ENCODE results near the gene NFATC3.

Gene NFATC3

DNA sequence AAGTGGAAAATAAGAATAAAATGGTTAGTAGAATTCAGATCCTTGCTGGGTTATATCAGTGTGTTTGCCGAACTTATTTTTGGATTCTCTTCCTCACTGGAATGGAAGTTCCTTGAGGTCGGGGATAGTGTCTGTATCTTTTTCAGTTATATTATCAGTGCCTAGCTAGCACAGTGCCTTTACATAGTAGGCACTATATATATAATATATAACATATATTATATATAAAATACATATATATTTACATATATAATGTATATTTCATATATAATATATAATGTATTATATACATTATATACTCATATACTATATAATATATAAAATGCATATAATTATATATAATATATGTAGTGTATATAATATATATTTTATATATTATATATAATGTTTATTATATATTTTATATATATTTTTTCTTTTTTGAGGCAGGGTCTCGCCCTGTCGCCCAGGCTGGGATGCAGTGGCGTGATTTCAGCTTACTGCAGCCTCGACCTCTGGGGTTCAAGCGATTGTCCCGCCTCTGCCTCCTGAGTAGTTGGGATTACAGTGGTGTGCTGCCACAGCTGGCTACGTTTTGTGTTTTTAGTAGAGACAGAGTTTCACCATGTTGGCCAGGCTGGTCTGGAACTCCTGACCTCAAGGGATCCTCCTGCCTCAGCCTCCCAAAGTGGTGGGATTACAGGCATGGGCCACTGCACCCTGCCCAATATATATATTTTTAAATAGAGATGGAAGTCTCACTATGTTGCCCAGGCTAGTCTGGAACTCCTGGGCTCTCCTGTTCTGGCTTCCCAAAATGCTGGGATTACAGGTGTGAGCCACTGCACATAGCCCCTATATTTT, 3.2 kb downstream of the NFATC3 start:
- H3F3A ChIP-seq (ENCODE audit: insufficient read depth, low read length): no peaks in the 10 kb centered on the region
- H3K4me1 ChIP-seq (ENCODE audit: insufficient read depth, low read length, severe bottlenecking): peaks cover 68% of the 10 kb centered on the region
- H3K36me3 ChIP-seq (ENCODE audit: insufficient read depth, low read length): no peaks in the 10 kb centered on the region
- H3K9me3 ChIP-seq (ENCODE audit: low read length): no peaks in the 10 kb centered on the region
- H2AFZ ChIP-seq (ENCODE audit: low read length): no peak overlapping the region
- peak overlapping the region; percentile 44 for H3K4me2 ChIP-seq (ENCODE audit: low read length)
- peak overlapping the region; percentile 12 for H3K4me3 ChIP-seq (ENCODE audit: low read depth, low read length, poor library complexity, severe bottlenecking)
- no peaks in the 10 kb centered on the region for H4K20me1 ChIP-seq (ENCODE audit: insufficient read depth, low read length)
- no peak overlapping the region for H3K27ac ChIP-seq (ENCODE audit: low read depth, low read length, poor library complexity, severe bottlenecking)
- H3K27me3 ChIP-seq (ENCODE audit: insufficient read depth, low read length): no peaks in the 10 kb centered on the region
- no peaks in the 10 kb centered on the region for H3K9me2 ChIP-seq (ENCODE audit: low read depth, low read length)
- TF ChIP-seq, protein P1, sequence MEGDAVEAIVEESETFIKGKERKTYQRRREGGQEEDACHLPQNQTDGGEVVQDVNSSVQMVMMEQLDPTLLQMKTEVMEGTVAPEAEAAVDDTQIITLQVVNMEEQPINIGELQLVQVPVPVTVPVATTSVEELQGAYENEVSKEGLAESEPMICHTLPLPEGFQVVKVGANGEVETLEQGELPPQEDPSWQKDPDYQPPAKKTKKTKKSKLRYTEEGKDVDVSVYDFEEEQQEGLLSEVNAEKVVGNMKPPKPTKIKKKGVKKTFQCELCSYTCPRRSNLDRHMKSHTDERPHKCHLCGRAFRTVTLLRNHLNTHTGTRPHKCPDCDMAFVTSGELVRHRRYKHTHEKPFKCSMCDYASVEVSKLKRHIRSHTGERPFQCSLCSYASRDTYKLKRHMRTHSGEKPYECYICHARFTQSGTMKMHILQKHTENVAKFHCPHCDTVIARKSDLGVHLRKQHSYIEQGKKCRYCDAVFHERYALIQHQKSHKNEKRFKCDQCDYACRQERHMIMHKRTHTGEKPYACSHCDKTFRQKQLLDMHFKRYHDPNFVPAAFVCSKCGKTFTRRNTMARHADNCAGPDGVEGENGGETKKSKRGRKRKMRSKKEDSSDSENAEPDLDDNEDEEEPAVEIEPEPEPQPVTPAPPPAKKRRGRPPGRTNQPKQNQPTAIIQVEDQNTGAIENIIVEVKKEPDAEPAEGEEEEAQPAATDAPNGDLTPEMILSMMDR (IDR thresholded peaks at IDR 0.05; ENCODE audit: low read length): no peak
- no peak for TF ChIP-seq EZH2 (IDR thresholded peaks at IDR 0.05; ENCODE audit: borderline replicate concordance, low read length)
- no peak overlapping the region for H3K9ac ChIP-seq (ENCODE audit: low read length)
- H3K79me2 ChIP-seq (ENCODE audit: insufficient read depth, low read length): peaks cover 62% of the 10 kb centered on the region

DNA sequence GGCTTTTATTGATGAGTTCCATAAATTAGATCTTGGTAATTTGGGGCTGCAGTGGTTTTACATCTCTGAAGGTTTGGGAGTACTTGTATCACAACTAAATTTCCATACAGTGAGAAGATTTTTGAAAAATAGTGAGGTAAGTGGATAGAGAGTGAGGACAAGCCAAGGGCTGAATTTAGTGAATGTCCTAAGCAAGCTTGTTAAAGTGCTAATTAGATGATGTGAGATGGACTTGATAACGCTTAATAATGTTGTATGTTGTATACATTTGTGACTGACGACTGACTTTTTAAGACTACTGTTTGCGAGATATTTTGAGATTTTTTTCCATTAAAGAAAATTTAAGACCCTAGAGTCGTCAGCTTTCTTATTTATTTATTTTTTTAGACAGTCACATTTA, 3.9 kb downstream of the NFATC3 start:
- Histone ChIP-seq H3K27ac (ENCODE audit: low read depth, low read length, poor library complexity, severe bottlenecking) (no peak overlapping the region), H3K4me3 (ENCODE audit: low read depth, low read length, poor library complexity, severe bottlenecking) (no peak overlapping the region), H3K79me2 (ENCODE audit: insufficient read depth, low read length) (peaks cover 69% of the 10 kb centered on the region), H3K4me1 (ENCODE audit: insufficient read depth, low read length, severe bottlenecking) (peaks cover 66% of the 10 kb centered on the region), H3K27me3 (ENCODE audit: insufficient read depth, low read length) (no peaks in the 10 kb centered on the region), H2AFZ (ENCODE audit: low read length) (no peak overlapping the region), H3K4me2 (ENCODE audit: low read length) (peak overlapping the region; percentile 44), H4K20me1 (ENCODE audit: insufficient read depth, low read length) (no peaks in the 10 kb centered on the region; the same call in 1 of the 2 replicates), H3K36me3 (ENCODE audit: insufficient read depth, low read length) (no peaks in the 10 kb centered on the region), H3K9me2 (ENCODE audit: low read depth, low read length) (no peaks in the 10 kb centered on the region), H3K9me3 (ENCODE audit: low read length) (no peaks in the 10 kb centered on the region), H3F3A (ENCODE audit: insufficient read depth, low read length) (no peaks in the 10 kb centered on the region), H3K9ac (ENCODE audit: low read length) (no peak overlapping the region)
- no peak for TF ChIP-seq EZH2 (IDR thresholded peaks at IDR 0.05; ENCODE audit: borderline replicate concordance, low read length)

DNA sequence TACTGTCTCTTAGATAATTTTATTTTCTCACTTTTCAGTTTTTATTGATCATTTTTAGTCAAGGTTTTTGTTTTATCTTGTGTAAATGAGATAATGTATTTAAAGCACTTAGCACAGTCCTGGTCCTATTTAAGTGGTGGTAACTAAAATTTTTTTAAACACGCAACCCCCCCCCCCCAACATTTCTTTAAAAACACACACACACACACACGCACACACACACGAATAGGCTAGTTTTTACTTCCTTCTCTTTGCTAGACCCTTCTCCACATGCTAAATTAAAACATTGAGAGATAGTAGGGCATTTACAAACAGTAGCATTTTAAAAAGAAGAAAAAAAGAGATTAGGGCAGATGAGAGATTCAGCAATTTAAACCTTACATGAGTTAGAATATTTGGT, 5.0 kb downstream of the NFATC3 start:
- Histone ChIP-seq H3K4me1 (ENCODE audit: insufficient read depth, low read length, severe bottlenecking) (peaks cover 60% of the 10 kb centered on the region), H3K36me3 (ENCODE audit: insufficient read depth, low read length) (no peaks in the 10 kb centered on the region), H3K9me3 (ENCODE audit: low read length) (no peaks in the 10 kb centered on the region), H3K27me3 (ENCODE audit: insufficient read depth, low read length) (no peaks in the 10 kb centered on the region), H3K27ac (ENCODE audit: low read depth, low read length, poor library complexity, severe bottlenecking) (peak overlapping the region; percentile 34), H3K79me2 (ENCODE audit: insufficient read depth, low read length) (peaks cover 79% of the 10 kb centered on the region), H3K9me2 (ENCODE audit: low read depth, low read length) (no peaks in the 10 kb centered on the region), H3K4me2 (ENCODE audit: low read length) (peak overlapping the region; percentile 44; the same call in 1 of the 2 replicates), H3K9ac (ENCODE audit: low read length) (no peak overlapping the region), H2AFZ (ENCODE audit: low read length) (no peak overlapping the region), H4K20me1 (ENCODE audit: insufficient read depth, low read length) (no peaks in the 10 kb centered on the region; the same call in 1 of the 2 replicates), H3K4me3 (ENCODE audit: low read depth, low read length, poor library complexity, severe bottlenecking) (peak overlapping the region; percentile 10), H3F3A (ENCODE audit: insufficient read depth, low read length) (no peaks in the 10 kb centered on the region)
- TF ChIP-seq, protein P1 (IDR thresholded peaks at IDR 0.05; ENCODE audit: low read length): no peak
- TF ChIP-seq EZH2 (IDR thresholded peaks at IDR 0.05; ENCODE audit: borderline replicate concordance, low read length): no peak
